ENCODE data around the gene ONECUT1. TPM values are rescaled to one million over a fixed set of nuclear protein-coding genes. Genes with fewer than 3 reads are reported as not detected.

Gene ONECUT1
- total RNA-seq, 1 experiment from 2014 or later = 1.3 TPM

DNA sequence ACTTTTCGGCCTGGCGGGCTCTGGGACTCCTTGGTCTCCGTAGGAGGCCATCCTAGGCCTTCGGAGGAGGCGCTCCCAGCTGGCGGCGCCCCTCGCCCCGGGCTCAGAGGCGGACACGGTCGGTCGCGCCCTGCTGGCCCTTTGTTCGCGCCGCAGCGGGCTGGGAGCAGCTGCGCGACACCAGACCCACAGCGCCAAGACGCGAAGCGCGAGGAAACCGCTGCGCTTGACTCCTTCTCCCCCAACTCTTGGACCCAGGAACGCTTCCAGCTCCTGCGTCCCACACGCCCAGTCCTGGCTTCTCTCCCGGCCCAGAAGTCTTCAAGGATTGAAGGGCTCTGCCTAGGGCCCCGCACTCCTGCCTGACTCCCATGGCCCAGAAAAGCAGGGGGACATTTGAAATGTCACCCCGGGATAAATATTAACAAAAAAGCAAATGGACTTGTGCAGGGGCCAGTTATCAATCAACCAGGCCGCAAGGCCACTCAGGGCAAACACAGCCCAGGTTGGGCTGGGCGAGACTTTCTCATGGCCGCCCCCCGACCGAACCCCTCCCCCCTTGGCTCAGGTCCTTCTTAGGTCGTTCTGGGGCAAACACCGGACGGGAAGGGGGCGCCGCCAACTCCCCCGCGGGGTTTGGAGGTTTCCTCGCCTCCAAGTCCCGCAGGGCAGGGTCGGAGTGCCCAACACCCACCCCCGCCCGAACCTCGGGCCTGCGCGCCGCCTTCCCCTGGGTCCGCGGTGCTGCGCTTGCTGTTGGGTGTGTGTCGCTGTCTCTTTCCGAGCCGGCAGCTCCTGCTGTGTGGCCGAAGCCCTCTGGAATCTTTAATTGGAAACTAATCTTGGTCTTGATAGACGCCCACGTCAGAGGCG lies 5.1 kb downstream of the ONECUT1 start:
- POLR2A ChIA-PET = no interaction called here
- Histone ChIP-seq H3K4me2 (ENCODE audit: low read length) (no peak overlapping the region), H3K27ac (ENCODE audit: low read depth, low read length) (no peak overlapping the region), H3K79me2 (ENCODE audit: insufficient read depth, low read length) (no peaks in the 10 kb centered on the region), H3K4me1 (ENCODE audit: control insufficient read depth in 1 of 2, insufficient read depth in 2 of 2, low read length in 2 of 2) (peaks cover 0 to 4% of the 10 kb centered on the region in 2 experiments; a peak in 2 of 4 replicates), H3K36me3 (ENCODE audit: control insufficient read depth in 1 of 2, insufficient read depth in 2 of 2, low read length in 2 of 2) (no peaks in the 10 kb centered on the region), H3K9me3 (ENCODE audit: control insufficient read depth in 1 of 2, insufficient read depth in 1 of 2, low read depth in 1 of 2, low read length in 2 of 2) (no peaks in the 10 kb centered on the region), H4K20me1 (ENCODE audit: insufficient read depth) (no peaks in the 10 kb centered on the region), H3K27me3 (ENCODE audit: insufficient read depth, low read length) (peaks cover 5% of the 10 kb centered on the region; the same call in 1 of the 2 replicates), H2AFZ (ENCODE audit: low read depth, low read length, poor library complexity, severe bottlenecking) (no peak overlapping the region), H3K9ac (ENCODE audit: low read length) (no peak overlapping the region), H3K9me2 (ENCODE audit: insufficient read depth) (no peaks in the 10 kb centered on the region), H3K4me3 (replicated peaks in 1 of 2; ENCODE audit: low read depth in 1 of 2, low read length in 2 of 2) (no peak overlapping the region)
- BruUV-seq (replicated peaks) = no TSS peak
- RAD21 ChIA-PET (ENCODE audit: low non-redundant PET in 1 of 2, low total read pairs in 2 of 2, uncharacterized antibody in 2 of 2, unreplicated experiment in 2 of 2) = no interaction called here
- intact Hi-C loops (cut with micrococcal nuclease) = no loop called here
- TF ChIP-seq ATF3 (IDR thresholded peaks at IDR 0.05) (no peak), SRF (IDR thresholded peaks at IDR 0.05; ENCODE audit: low read depth) (no peak), RAD21 (IDR thresholded peaks at IDR 0.05; ENCODE audit: low read depth) (no peak), TCF7L2 (IDR thresholded peaks at IDR 0.05; ENCODE audit: borderline replicate concordance, extremely low read depth, insufficient read depth, insufficient read length) (no peak)
- CTCF ChIA-PET = no interaction called here
- DNase-seq (ENCODE audit: low read depth, low spot score) (no peak), ATAC-seq (no peak)

DNA sequence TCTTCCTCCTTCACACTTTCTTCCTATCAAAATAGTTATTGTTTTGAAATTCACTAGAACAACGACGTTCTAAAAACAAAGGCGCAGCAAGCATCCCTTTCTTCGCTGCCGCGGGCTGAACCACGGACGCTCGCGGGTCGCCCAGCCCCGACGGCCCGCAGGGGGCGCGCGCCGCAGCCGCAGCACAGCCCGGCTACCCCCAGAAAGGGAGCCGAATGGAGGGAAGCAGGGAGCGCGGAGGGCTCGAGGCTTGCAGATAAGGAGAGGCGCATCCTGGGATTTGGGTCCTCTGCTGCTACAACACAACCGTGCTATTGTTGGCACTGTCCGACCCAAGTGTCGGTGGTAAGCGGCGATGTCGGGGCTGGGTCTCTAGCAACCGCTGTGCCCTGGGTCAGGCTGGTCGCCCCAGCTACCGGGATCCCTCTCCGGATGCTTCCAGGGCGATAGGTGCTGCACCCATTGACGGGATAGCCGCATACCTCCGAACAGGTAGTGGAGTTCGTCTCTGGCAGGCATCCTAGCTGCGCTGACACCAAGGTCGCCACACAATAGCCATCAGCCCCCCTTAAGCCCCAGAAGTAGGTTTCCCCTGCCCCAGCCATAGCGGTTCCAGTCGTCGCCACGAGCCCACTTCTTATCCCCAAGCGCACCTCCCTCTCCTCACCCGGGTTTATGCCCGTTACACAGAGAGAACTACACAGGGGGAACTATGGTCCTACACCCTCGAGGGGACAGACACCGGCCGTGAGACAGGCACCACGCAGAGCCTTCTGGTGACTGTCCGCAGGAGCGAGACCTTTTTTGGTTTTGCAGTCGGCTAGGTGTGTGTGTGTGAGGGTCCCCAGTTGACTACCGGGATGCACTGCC lies 6.0 kb downstream of the ONECUT1 start:
- Histone ChIP-seq H3K36me3 (ENCODE audit: control insufficient read depth in 1 of 2, insufficient read depth in 2 of 2, low read length in 2 of 2) (no peaks in the 10 kb centered on the region), H3K27ac (ENCODE audit: low read depth, low read length) (no peak overlapping the region), H3K4me1 (ENCODE audit: control insufficient read depth in 1 of 2, insufficient read depth in 2 of 2, low read length in 2 of 2) (no peaks in the 10 kb centered on the region), H3K9me3 (ENCODE audit: control insufficient read depth in 1 of 2, insufficient read depth in 1 of 2, low read depth in 1 of 2, low read length in 2 of 2) (no peaks in the 10 kb centered on the region), H3K9ac (ENCODE audit: low read length) (no peak overlapping the region), H3K27me3 (ENCODE audit: insufficient read depth, low read length) (peaks cover 5% of the 10 kb centered on the region; the same call in 1 of the 2 replicates), H3K4me2 (ENCODE audit: low read length) (no peak overlapping the region), H3K79me2 (ENCODE audit: insufficient read depth, low read length) (no peaks in the 10 kb centered on the region), H3K4me3 (replicated peaks in 1 of 2; ENCODE audit: low read depth in 1 of 2, low read length in 2 of 2) (no peak overlapping the region), H2AFZ (ENCODE audit: low read depth, low read length, poor library complexity, severe bottlenecking) (no peak overlapping the region), H4K20me1 (ENCODE audit: insufficient read depth) (no peaks in the 10 kb centered on the region), H3K9me2 (ENCODE audit: insufficient read depth) (no peaks in the 10 kb centered on the region)
- intact Hi-C loops (cut with micrococcal nuclease) = no loop called here
- no TSS peak for BruUV-seq (replicated peaks)
- peak in 2 of 3 experiments; percentile 13 to 32; a peak in 2 of 6 replicates for TF ChIP-seq CTCF (IDR thresholded peaks at IDR 0.05 in 2 of 3, conservative IDR thresholded peaks at IDR 0.05 in 1 of 3; ENCODE audit: borderline replicate concordance in 1 of 3, insufficient read depth in 1 of 3, low read depth in 2 of 3, low read length in 2 of 3)
- no peak for TF ChIP-seq TCF7L2 (IDR thresholded peaks at IDR 0.05; ENCODE audit: borderline replicate concordance, extremely low read depth, insufficient read depth, insufficient read length)
- no peak for TF ChIP-seq ZFX (IDR thresholded peaks at IDR 0.05)
- TF ChIP-seq FOSL1 (IDR thresholded peaks at IDR 0.05; ENCODE audit: low read depth) = no peak
- TF ChIP-seq SP1 (IDR thresholded peaks at IDR 0.05; ENCODE audit: low read depth) = no peak
- no peak for TF ChIP-seq SRF (IDR thresholded peaks at IDR 0.05; ENCODE audit: low read depth)
- TF ChIP-seq ZNF274 (IDR thresholded peaks at IDR 0.05; ENCODE audit: low read depth, low read length) = no peak
- RAD21 ChIA-PET (ENCODE audit: low non-redundant PET in 1 of 2, low total read pairs in 2 of 2, uncharacterized antibody in 2 of 2, unreplicated experiment in 2 of 2) = no interaction called here
- CTCF ChIA-PET = no interaction called here
- DNase-seq (ENCODE audit: low read depth, low spot score) (no peak), ATAC-seq (no peak)
- POLR2A ChIA-PET = no interaction called here

Data from HCT116 (cell line).